ENCODE data around the gene ISYNA1. TPM values are rescaled to one million over a fixed set of nuclear protein-coding genes. Genes with fewer than 3 reads are reported as not detected.
A peak's percentile ranks its signal among the peaks of the same experiment; 100 is the strongest.

The ISYNA1 gene
- total RNA-seq, 1 experiment from 2014 or later: 7.4 TPM

DNA sequence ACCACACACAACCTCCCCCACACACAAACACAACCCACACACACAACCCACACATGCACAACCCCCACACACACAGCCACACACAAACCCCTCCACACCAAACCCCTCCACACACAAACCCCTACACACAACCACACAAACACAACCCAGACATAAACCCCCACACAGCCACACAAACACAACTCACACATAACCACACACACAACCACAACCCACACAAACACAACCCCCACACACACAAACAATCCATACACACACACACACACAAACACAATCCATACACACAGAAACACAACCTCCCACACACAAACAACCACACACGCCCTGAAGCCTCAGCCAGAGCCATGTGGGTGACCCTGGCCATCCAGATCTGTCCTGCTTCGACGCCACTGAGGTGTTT, 30.0 kb upstream of the ISYNA1 start:
- no peak for DNase-seq (ENCODE audit: low read depth)

DNA sequence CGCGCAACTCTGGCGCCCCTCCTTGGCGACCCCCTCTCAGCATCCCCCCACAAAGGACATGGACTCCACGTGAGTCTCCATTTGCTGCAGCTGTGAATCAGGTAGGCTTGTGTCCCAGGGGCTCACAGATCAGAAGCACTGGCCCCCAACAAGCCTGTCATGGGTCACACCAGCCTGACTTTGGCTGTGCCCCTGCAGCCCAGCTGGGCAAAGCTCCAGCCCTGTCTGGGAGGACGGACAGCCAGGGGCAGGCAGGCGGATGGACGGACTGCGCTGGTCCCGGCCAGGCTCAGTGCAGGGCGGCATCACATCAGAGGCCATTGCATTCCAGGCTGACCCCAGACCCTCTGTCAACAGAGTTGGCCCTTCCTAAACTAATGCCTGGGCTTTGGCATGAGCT, 28.4 kb upstream of the ISYNA1 start:
- no peak for DNase-seq (ENCODE audit: low read depth)

DNA sequence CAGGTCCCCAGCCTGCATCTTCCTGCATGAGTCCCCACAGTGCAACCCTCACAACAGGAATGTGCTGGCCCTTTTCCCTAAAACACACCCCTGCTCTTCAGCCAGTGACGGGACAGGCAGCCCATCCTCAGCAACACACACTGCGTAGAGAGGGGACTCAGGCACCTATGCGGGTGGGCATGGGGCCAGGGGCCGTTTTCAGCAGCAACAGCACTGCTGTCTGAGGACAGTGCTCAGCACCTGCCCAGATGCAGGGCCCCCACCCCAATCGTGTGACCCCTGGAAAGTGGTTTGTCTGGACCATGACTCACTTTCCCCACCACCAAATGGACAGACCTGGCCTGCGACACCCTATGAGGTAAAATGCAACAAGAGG, 28.0 kb upstream of the ISYNA1 start:
- DNase-seq (ENCODE audit: low read depth): no peak

DNA sequence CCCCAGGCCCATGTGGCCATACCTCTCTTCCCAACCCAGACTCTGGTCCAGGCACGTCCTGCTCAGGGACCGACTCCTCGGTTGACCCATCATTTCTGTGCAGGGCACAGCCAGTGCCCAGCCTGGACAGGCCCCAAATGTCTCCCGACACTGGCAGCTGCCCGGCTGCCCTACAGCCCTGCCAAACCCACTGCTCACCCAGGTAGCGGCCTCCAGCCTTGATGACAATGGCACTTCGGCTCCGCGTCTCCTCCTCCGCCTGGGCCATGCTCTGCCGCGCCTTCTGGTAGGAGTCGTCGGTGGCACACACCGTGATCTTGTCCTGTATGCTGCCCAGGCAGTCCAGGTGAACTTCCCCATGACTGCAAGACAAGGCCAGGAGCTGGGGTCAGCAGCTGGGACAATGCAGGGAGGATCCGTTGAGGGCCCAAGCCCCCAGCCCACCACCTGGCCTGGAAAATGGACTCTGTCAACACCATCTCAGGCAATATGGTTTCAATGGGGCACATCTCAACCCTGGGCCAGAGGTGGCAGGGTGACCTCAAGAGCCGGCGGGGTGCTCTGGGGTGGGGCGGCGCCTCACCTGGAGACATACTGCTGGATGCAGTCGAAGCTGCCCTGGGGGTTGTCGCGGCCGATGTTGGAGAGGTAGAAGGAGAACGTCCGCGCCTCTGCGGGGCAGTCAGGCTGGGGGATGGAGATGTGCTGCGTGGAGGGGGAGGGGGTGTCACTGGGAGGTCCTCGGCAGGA, 27.5 kb upstream of the ISYNA1 start:
- DNase-seq (ENCODE audit: low read depth): no peak

DNA sequence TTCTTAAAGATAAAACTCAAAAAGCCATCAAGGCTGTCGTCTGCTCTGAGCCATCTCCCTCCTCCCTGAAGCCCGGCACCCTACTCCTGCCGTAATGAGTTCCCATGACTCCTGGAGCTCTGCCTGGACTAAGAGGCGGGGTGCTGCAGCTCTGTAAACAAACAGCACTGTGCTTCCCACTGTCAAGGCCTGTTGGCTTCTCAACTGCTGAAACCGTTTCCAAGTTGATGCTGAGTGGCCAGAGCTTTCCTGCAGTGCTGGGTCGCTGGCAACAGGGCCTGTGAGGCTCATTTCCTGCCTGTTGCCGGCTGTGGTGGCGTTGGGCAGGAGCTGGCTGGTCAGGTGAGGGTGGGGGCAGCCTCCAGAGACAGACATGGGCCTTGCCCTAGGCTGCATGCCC, 26.7 kb upstream of the ISYNA1 start:
- DNase-seq (ENCODE audit: low read depth): peak; percentile 74

DNA sequence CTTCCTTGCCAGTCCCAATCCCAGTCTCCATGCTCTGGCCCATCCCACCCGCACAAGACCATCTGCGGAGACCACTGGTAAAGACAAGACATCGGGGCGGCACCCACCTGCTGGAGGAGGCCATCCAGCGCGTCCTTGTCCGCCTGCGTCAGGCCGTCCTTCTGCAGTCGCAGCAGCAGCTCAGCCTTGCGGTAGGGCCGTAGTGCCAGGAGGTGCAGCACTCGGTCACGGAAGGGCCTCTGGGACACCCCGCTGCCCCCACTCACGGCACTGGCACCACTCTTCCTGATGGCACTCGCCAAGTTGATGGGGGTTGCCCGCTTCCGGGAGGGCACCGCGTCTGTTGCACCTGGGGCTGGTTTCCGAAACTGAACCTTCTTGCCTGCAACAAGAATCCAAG, 23.5 kb upstream of the ISYNA1 start:
- DNase-seq (ENCODE audit: low read depth): no peak

DNA sequence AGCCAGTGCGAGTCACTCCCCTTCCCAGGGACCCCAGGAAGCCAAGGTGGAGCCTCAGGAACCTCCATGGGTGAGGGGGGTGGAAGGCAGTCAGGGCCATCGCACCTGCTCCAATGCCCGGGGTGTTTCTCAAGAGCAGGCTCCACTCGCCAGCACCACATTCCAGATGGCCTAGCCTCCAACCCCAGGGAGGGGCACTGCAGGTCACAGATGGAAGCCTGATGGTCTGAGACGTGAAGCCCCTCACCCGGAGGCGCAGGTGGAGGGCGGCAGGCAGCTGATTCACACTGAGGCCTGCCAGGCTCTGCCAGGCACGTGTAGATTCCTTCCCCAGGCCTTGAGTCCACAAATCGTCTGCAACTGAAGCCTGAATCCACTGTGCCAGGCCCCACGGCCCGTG, 23.0 kb upstream of the ISYNA1 start:
- DNase-seq (ENCODE audit: low read depth): no peak

DNA sequence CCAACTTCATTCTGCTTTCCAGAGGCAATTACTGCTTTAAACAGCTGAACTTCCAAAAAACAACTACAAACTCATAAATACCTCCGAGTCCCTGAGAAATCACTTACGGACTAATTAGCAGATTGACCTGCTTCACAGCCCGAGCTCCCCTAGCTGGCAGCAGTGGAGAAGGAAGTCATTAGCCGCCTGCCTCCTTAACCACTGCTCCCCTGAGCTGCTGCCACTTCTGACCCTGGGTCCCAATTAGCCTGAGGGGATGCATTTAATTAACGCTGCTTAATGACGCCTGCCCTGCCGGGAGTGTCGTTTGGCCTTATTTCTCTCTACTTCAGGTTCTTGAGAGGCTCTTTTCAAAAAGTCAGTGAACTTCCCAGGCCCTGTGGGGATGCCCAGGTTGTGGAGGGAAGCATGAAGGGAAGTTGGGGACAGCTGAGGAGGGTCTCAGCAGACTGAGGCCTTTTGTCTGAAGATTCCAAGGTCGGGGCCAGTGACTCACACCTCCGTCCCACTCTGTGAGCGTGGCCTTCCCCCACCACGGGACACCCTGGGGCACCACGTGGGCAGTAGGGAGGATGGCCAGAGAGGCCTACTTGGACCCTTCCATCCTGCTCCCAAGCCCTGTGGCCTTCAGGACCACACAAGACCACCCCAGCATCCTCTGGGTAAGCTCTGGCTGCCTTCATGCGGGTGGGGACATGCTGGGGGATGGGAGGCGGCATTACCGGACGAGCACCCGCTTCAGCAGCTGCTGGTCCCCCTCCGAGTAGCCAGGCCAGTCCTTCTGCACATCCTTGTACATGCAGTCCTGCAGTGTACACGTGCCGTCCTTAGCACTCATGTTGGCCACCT, 19.8 kb upstream of the ISYNA1 start:
- no peak for DNase-seq (ENCODE audit: low read depth)

DNA sequence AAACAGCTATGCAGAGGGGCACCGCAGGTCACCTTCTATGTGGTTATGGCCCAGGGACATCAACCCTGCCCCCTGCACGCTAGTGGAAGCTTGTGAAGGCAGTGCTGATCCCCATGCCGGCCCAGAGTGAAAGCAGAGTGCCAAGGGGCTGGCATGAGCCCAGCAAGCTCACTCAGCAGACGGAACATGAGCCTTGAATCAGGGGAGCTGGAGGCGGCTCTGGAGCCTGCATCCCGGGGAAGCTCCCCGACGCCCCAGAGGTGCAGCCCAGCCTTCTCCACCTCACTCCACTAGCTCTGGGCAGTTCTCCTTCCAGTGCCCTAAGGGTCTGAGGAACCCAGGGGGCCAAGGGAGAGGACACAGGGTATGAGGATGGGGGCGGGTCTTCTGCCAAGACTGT, 19.0 kb upstream of the ISYNA1 start:
- peak; percentile 63 for DNase-seq (ENCODE audit: low read depth)

DNA sequence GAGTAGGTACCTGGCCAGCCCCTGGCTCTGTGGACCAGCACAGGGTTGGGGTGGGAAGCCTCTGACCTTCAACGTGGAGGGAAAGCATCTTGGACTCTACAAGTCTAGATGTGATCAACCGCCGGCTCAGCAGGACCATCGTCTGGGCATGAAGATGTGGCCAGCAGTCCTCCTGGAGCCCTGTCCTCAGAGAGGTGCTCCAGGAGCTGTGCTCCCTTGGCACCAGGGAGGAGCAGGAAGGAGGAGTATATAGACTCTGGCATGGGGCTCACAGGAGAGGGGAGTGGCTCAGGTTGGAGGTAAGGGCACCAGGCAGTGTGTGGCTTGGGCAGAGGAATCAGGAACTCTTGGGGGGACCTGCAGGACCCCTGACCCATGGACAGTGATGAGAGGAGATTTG, 18.3 kb upstream of the ISYNA1 start:
- DNase-seq (ENCODE audit: low read depth): no peak

DNA sequence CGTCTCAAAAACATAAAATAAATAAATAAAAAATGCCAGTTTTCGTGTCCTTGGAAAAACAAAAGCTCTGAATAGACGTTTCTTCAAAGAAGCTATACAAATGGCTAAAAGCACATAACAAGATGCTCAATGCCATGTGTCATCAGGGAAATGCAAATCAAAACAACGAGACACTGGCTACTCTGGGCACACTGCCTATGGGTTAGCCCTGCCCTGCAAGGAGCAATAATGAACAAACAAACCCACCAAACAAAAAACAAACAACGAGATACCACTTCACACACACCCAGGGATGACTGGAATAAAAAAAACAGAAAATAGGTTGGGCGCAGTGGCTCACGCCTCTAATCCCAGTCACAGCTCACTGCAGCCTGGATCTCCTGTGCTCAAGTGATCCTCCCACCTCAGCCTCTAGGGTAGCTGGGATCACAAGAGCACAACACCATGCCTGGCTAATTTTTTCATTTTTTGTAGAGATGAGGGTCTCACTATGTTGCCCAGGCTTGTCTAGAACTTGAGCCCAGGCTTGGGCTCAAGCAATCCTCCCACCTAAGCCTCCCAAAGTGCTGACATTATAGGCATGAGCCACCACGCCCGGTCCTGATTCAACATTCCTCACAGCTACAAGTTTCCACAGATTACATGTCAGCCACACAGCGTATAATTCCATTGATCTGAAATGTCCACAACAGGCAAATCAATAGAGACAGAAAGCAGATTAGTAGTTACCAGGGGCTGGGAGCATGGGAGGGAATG, 15.5 kb upstream of the ISYNA1 start:
- DNase-seq (ENCODE audit: low read depth): no peak

DNA sequence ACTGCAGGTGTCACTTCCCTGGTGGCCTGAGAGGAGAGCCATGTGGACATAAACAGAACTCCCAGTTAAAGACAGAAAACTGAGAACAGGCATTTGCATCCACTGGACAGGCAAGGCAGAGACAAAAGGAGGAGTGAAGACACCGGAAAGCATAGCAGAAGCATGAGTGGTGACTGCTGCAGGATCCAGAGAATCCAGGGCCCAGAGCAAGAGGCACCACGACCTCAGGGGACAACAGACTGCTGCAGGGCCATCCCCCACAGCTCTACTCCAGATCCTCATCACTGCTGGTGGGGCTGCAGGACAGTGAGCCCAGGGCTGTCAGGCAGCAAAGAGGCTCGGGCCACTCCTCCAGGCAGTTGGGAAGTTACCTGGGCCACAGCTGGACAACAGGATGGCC, 14.5 kb upstream of the ISYNA1 start:
- no peak for DNase-seq (ENCODE audit: low read depth)

DNA sequence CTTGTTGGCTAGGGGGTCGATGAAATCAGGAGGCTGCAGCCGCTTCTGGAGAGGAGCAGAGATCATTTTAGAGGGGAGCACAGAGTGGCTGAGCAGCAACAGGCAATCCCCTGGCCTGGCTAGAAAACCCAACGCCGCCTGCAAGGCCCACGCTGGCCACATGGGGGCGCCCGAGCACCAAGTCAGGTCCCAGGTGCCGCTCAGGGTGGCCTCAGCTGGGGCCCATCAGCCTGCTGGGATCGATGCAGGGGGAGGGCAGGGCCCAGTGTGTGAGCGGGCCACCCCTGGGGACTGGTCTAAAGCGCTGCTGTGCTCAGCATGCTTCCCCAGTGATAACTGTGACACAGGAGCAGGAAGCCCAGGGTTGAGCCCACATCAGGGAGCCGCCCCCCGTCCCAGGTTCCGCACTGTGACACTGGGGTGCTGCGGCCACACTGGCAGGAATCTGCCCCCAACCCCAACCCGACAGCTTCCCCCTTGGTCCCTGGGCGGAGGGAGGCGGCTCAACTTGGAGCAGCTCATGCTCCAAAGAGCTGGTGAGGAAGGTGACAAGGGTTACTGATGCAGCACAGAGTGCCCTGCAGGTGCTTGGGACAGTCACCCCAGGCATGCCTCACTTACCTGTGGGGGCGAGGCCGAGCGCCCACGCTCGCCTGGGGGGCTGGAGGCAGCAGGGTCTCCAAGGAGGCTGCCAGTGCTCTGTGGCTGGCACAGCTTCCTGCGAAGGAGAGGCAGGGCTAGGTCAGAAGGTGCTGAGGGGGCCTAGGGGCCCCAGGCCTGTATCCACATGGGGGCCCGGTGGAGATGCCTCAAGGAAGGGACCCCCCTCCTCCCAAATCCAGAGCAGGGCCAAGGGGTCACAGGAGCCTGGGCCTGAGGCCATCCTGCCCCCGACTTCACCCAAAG, 13.3 kb upstream of the ISYNA1 start:
- peak; percentile 81 for DNase-seq (ENCODE audit: low read depth)

DNA sequence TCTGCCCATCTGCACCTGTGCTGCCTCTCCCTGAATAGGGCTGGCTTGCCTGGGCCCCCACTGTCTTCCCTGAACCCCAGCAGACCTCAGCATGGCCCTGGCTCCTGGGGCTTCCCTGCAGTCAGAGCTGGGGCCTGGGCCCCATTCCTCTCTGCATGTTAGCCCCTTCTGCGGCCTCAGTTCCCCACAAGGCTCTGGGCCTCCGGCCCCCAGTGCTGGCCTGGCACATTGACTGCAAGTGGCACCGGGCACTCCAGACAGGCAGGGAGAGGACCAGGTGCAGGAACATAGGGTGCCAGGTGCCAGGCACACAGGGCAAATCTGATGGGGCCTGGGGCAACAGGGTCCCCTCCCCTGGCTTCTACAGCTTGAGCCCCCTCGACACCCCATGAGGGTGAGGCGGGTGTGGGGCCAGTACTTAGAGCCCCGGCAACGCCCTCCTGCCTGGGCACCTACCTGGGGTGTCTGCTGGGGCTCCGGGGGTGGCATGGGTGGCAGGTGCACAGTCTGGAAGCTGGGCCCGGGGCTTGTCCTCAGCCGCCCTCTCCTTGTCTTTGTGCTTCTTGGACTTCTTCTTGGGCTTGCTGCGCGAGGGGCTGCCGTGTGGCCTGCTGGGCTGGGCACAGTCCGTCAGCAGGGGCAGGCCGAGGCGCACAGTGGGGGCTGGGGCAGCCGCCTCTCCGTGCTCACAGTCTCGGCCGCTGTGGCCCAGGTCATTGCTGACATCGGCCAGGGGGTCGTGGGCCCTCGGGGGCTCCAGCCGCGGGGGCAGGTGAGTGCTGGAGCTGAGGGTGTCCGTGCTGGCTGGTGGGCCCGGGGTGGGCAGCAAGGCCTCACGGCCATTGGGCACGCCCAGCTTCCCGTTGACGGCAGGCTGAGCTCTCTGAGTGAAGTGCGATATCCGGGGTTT, 12.3 kb upstream of the ISYNA1 start:
- no peak for DNase-seq (ENCODE audit: low read depth)

DNA sequence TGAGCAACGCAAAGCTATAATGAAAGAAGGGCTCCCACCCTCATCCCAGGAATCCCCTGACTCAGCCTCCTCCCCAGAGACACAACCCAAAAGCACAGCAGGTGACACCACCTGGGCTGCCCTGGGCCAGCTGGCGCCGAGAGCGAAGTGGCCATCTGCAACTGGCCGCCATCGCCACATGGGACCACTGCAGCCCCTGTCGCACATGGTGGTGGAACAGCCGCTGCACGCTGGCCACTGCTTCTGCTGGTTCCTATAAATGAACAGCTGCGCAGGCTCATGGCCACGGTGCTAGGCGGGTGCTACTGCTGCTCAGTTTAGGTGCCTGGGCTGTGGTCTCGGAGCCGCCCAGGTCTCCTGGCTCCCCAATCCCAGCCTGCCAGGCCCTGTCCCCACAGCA, 11.6 kb upstream of the ISYNA1 start:
- no peak for DNase-seq (ENCODE audit: low read depth)

DNA sequence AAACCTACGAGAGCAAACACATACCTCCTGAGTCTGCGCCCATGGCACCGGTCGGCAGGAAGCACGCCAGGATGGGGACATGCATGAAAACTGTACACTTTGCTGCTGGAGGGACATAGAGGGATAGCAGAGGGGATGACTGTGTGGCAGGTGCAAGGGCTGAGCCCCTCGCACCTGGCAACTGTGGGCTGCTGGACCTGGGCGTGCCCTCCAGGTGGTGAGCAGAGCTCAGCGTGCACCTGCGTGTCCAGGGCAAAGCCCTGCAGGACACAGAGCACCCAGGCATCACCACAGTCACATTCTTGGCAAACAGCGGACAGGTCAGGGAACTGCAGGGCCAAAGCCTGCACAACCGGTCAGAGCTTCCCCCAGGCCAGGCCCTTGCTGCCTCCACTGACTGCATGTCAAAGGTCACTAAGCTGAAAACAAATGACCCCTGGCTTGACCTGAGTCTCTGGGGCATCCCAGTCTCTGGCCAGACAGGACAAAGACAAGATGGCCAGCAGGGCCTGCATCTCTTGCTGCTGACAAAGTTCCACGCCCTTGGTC, 9.0 kb upstream of the ISYNA1 start:
- DNase-seq (ENCODE audit: low read depth): no peak

DNA sequence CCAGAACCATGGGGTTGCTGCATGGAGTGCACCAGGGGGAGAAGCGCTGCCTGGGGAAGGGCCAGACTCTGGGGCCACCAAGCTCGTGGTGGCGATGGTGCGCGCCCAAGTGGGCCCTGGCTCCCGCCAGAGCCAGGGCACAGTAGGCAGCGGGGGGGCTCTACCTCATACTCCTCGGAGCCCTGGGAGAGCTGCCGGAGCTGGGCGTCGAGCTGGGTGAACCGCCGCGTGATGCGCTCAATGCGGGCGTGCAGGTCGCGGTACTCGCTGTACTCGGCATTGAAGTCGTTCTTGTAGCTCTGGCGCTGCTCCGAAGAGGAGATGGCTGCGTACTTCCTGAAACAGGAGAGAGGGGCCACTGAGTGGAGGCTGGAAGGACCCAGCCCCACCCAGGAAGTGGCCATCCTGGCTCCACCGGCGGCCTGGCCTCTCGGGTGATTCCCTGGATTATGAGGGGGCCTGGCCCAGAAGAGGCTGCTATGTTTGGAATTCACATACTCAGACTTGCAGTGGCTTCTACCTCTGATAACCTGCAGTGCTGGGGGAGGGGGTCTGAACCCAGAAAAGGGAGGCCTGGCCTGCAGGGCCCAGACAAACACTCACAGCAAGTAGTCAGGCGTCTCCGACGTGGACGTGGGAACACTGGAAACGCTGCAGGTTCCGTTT, 8.3 kb upstream of the ISYNA1 start:
- no peak for DNase-seq (ENCODE audit: low read depth)

DNA sequence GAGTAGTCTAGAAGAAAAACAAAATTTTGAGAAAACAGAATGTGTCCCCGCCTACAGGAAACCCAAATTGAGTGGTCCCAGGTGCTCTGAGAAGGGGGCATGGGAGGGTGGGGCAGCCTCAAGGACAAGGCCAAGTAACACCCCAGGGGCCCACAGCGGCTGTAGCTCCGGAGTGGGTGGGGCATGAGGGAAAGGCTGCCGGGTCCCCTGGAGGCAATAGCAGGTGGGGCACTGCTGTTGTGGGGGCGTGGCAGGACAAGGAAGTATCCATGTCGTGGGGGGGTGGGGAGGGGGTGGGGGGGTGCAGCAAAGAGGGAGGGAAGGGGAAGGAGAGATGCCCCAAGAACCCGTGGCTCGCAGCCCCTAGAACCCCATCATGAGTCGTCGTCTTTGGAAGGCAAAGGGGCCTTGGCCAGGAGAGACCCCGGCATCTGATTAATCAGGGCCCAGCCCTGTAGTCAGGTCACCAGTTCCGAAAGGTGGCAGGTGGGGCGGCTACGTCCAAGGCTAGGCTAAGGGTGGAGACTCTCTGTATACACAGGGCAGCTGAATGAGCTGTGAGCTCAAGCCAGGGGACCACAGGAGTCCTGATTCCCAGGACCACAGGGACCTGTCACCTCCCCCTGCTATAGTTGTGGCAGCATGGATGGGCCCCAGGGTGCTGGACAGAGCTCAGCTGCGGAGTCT, 7.5 kb upstream of the ISYNA1 start:
- no peak for DNase-seq (ENCODE audit: low read depth)

DNA sequence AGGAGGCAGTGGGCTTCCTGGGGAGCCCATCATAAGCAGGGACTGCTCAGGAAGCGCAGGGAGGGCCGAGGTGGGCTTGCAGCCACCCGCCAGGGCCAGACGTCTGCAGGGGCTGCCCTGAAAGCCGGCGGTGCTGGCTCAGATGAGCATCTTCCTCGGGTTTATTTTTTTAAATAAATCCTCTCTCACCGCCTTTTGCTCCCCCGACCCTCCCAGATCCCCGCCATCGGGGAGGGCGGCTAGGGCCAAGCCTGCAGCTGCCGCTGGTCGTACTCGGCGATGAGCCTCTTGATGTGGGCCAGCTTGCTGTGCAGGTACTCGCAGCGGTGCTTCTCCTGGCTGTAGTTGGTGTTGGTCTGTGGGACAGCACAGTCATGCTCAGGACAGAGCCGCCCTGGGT, 6.6 kb upstream of the ISYNA1 start:
- no peak for DNase-seq (ENCODE audit: low read depth)
